Liver (tissue), 9 donors: ENCODE measurements around the gene ZNF488. TPM values are rescaled to one million over a fixed set of nuclear protein-coding genes. Genes with fewer than 3 reads are reported as not detected.

Experiments used
- DNase-seq: peaks from one replicate; pipeline ENCODE4 v3.0.0-alpha.2; 2017; ENCODE audit warnings: low spot score
- H3K27ac ChIP-seq, 2 donors: one replicate each; pipeline ENCODE4 v1.7.0; 2013; ENCODE audit warnings: inconsistent platforms in 2 of 2, low read length in 2 of 2, control low read depth in 1 of 2, low read depth in 1 of 2, mild to moderate bottlenecking in 1 of 2
- H3K27me3 ChIP-seq, 4 donors: one replicate each; pipeline versions ENCODE4 v1.6.1 to v1.7.0; 2013; ENCODE audit warnings: low read length in 3 of 4, inconsistent platforms in 1 of 4, mild to moderate bottlenecking in 1 of 4, moderate library complexity in 1 of 4; ENCODE audit not compliant: control insufficient read depth in 4 of 4, insufficient read depth in 4 of 4
- H3K36me3 ChIP-seq, 4 donors: one replicate each; pipeline versions ENCODE4 v1.6.1 to v1.7.0; 2013; ENCODE audit warnings: low read length in 3 of 4, mild to moderate bottlenecking in 3 of 4, low read depth in 1 of 4, moderate library complexity in 1 of 4; ENCODE audit not compliant: control insufficient read depth in 4 of 4, insufficient read depth in 3 of 4
- H3K4me1 ChIP-seq, 4 donors: one replicate each; pipeline versions ENCODE4 v1.6.1 to v1.7.0; 2013; ENCODE audit warnings: low read length in 3 of 4, mild to moderate bottlenecking in 3 of 4, moderate library complexity in 1 of 4; ENCODE audit not compliant: control insufficient read depth in 4 of 4, insufficient read depth in 4 of 4
- H3K4me3 ChIP-seq, 3 donors: one replicate each; pipeline versions ENCODE4 v1.6.1 to v1.7.0; 2013; ENCODE audit warnings: low read length in 3 of 3, control low read depth in 1 of 3, low read depth in 1 of 3, mild to moderate bottlenecking in 1 of 3
- H3K9ac ChIP-seq, 2 donors: one replicate each; pipeline ENCODE4 v1.7.0; 2013; ENCODE audit warnings: low read length in 2 of 2, mild to moderate bottlenecking in 2 of 2, moderate library complexity in 2 of 2, control low read depth in 1 of 2, low read depth in 1 of 2
- H3K9me3 ChIP-seq, 4 donors: one replicate each; pipeline versions ENCODE4 v1.6.1 to v1.7.0; 2013; ENCODE audit warnings: low read length in 3 of 4; ENCODE audit not compliant: control insufficient read depth in 4 of 4
- EGR1 ChIP-seq, 2 donors: IDR thresholded peaks; 2 replicates each; pipeline ENCODE4 v1.6.1; 2016 to 2018; ENCODE audit warnings: antibody characterized with exemption in 2 of 2, low read depth in 2 of 2
- FOXA1 ChIP-seq: IDR thresholded peaks from 2 replicates; pipeline ENCODE4 v1.6.1; 2016; ENCODE audit warnings: antibody characterized with exemption
- FOXA2 ChIP-seq: IDR thresholded peaks from 2 replicates; pipeline ENCODE4 v1.6.1; 2016; ENCODE audit warnings: antibody characterized with exemption
- GABPA ChIP-seq, 2 donors: IDR thresholded peaks in 1 of 2; conservative IDR thresholded peaks in 1 of 2; 2 replicates each; pipeline ENCODE4 v1.6.1; 2016; ENCODE audit warnings: antibody characterized with exemption in 2 of 2, mild to moderate bottlenecking in 1 of 2, moderate library complexity in 1 of 2
- HNF4A ChIP-seq, 2 donors: conservative IDR thresholded peaks; 2 replicates each; pipeline ENCODE4 v1.6.1; 2016; ENCODE audit warnings: antibody characterized with exemption in 2 of 2, mild to moderate bottlenecking in 2 of 2
- HNF4G ChIP-seq: IDR thresholded peaks from 2 replicates; pipeline ENCODE4 v1.6.1; 2016; ENCODE audit warnings: antibody characterized with exemption
- JUND ChIP-seq, 2 donors: IDR thresholded peaks; 2 replicates each; pipeline ENCODE4 v1.6.1; 2016; ENCODE audit warnings: antibody characterized with exemption in 2 of 2
- NR2F2 ChIP-seq: IDR thresholded peaks from 2 replicates; pipeline ENCODE4 v1.6.1; 2016; ENCODE audit warnings: antibody characterized with exemption
- RXRA ChIP-seq, 2 donors: IDR thresholded peaks; 2 replicates each; pipeline ENCODE4 v1.6.1; 2017 to 2018; ENCODE audit warnings: antibody characterized with exemption in 2 of 2, mild to moderate bottlenecking in 1 of 2
- SP1 ChIP-seq: IDR thresholded peaks from 2 replicates; pipeline ENCODE4 v1.6.1; 2018; ENCODE audit warnings: antibody characterized with exemption, mild to moderate bottlenecking
- YY1 ChIP-seq: IDR thresholded peaks from 2 replicates; pipeline ENCODE4 v1.6.1; 2016; ENCODE audit warnings: antibody characterized with exemption, mild to moderate bottlenecking
- WGBS: extraction: QIAGEN DNeasy Blood & Tissue Kit; methylation state at CpG from one replicate; pipeline ENCODE4 v1.1.7; 2013; 5-methylcytosine and 5-hydroxymethylcytosine counted together
- polyA plus RNA-seq, 2 donors: library from polyadenylated mRNA; stranded (reverse) in 1 of 2; unstranded in 1 of 2; fragments of 200-250 nt in 1 of 2; fragments of >200 nt in 1 of 2; fragmentation: Nextera tagmentation in 1 of 2; extraction: Ambion mirVana in 1 of 2; gene quantifications; one replicate each; pipeline versions ENCODE4 v1.2.1 to v1.2.3, GENCODE V29; 2013 to 2015
- total RNA-seq, 2 donors: library from RNA; depleted of rRNA; stranded (reverse); fragments of >200 nt; gene quantifications; one replicate each; pipeline ENCODE4 v1.2.3, GENCODE V29; 2014
- TF ChIP-seq, protein P1 (sequence below): IDR thresholded peaks from 2 replicates; pipeline ENCODE4 v1.6.1; 2016; ENCODE audit warnings: antibody characterized with exemption
- TF ChIP-seq, protein P2 (sequence below): fragments of 150-350 bp; IDR thresholded peaks from 2 replicates; pipeline ENCODE4 v1.5.1; 2017; ENCODE audit warnings: improper control_type of control experiment, low read depth, low read length; ENCODE audit not compliant: missing input control
- TF ChIP-seq, protein P3 (sequence below): IDR thresholded peaks from 2 replicates; pipeline ENCODE4 v1.6.1; 2016; ENCODE audit warnings: antibody characterized with exemption
- TF ChIP-seq, protein P4 (sequence below): IDR thresholded peaks from 2 replicates; pipeline ENCODE4 v1.6.1; 2016; ENCODE audit warnings: antibody characterized with exemption, mild to moderate bottlenecking
- donor health status: healthy.
- donor health status: healthy.
- donor health status: healthy.
- donor health status: healthy.
- donor health status: healthy.

ZNF488 gene
- total and polyA plus RNA-seq, 4 donors: 0.02 to 0.09 TPM; not detected in 2

DNA sequence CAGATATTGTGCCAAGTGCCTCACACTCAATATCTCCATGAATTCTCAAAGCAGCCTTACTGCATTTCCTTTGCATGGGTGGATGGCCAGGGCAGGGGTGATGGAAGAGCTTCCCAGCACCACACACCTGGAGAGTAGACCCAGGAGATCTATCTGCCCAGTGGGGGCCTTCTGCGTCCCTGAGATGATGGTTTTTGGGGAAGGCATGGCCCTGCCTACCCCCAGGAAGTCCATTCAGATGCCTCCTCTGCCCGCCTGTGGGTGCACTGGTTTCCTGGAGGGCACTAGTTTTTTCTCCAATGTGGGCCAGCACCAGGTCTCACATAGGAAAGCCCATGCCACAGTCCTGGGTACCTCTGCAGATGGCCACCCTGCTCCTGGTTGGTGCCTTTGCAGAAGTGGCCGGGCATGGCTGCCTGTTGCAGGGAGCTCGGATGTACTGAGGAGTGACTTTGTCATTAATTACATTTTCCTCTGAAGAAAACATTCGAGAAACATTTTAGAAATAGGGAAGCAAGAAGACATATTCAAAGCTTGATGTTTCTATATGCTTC is 28.2 kb upstream of the ZNF488 start:
- no peak for TF ChIP-seq HNF4G
- no peak for TF ChIP-seq HNF4A (conservative IDR thresholded peaks at IDR 0.05)
- no peak for TF ChIP-seq RXRA (IDR thresholded peaks at IDR 0.05)
- no peak for TF ChIP-seq FOXA1
- TF ChIP-seq, protein P1, sequence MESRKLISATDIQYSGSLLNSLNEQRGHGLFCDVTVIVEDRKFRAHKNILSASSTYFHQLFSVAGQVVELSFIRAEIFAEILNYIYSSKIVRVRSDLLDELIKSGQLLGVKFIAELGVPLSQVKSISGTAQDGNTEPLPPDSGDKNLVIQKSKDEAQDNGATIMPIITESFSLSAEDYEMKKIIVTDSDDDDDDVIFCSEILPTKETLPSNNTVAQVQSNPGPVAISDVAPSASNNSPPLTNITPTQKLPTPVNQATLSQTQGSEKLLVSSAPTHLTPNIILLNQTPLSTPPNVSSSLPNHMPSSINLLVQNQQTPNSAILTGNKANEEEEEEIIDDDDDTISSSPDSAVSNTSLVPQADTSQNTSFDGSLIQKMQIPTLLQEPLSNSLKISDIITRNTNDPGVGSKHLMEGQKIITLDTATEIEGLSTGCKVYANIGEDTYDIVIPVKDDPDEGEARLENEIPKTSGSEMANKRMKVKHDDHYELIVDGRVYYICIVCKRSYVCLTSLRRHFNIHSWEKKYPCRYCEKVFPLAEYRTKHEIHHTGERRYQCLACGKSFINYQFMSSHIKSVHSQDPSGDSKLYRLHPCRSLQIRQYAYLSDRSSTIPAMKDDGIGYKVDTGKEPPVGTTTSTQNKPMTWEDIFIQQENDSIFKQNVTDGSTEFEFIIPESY: no peak
- TF ChIP-seq, protein P2, sequence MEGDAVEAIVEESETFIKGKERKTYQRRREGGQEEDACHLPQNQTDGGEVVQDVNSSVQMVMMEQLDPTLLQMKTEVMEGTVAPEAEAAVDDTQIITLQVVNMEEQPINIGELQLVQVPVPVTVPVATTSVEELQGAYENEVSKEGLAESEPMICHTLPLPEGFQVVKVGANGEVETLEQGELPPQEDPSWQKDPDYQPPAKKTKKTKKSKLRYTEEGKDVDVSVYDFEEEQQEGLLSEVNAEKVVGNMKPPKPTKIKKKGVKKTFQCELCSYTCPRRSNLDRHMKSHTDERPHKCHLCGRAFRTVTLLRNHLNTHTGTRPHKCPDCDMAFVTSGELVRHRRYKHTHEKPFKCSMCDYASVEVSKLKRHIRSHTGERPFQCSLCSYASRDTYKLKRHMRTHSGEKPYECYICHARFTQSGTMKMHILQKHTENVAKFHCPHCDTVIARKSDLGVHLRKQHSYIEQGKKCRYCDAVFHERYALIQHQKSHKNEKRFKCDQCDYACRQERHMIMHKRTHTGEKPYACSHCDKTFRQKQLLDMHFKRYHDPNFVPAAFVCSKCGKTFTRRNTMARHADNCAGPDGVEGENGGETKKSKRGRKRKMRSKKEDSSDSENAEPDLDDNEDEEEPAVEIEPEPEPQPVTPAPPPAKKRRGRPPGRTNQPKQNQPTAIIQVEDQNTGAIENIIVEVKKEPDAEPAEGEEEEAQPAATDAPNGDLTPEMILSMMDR: no peak
- TF ChIP-seq, protein P3, sequence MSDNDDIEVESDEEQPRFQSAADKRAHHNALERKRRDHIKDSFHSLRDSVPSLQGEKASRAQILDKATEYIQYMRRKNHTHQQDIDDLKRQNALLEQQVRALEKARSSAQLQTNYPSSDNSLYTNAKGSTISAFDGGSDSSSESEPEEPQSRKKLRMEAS: no peak
- no peak for TF ChIP-seq YY1
- TF ChIP-seq FOXA2: no peak
- TF ChIP-seq GABPA (IDR thresholded peaks at IDR 0.05 in 1 of 2, conservative IDR thresholded peaks at IDR 0.05 in 1 of 2): no peak
- TF ChIP-seq NR2F2: no peak
- TF ChIP-seq SP1: no peak
- TF ChIP-seq EGR1 (IDR thresholded peaks at IDR 0.05; ENCODE audit: low read depth in 2 of 2): no peak
- TF ChIP-seq, protein P4, sequence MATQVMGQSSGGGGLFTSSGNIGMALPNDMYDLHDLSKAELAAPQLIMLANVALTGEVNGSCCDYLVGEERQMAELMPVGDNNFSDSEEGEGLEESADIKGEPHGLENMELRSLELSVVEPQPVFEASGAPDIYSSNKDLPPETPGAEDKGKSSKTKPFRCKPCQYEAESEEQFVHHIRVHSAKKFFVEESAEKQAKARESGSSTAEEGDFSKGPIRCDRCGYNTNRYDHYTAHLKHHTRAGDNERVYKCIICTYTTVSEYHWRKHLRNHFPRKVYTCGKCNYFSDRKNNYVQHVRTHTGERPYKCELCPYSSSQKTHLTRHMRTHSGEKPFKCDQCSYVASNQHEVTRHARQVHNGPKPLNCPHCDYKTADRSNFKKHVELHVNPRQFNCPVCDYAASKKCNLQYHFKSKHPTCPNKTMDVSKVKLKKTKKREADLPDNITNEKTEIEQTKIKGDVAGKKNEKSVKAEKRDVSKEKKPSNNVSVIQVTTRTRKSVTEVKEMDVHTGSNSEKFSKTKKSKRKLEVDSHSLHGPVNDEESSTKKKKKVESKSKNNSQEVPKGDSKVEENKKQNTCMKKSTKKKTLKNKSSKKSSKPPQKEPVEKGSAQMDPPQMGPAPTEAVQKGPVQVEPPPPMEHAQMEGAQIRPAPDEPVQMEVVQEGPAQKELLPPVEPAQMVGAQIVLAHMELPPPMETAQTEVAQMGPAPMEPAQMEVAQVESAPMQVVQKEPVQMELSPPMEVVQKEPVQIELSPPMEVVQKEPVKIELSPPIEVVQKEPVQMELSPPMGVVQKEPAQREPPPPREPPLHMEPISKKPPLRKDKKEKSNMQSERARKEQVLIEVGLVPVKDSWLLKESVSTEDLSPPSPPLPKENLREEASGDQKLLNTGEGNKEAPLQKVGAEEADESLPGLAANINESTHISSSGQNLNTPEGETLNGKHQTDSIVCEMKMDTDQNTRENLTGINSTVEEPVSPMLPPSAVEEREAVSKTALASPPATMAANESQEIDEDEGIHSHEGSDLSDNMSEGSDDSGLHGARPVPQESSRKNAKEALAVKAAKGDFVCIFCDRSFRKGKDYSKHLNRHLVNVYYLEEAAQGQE: no peak
- no peak for DNase-seq
- 88% methylated on average over 5 of the region's 5 CpGs for WGBS

DNA sequence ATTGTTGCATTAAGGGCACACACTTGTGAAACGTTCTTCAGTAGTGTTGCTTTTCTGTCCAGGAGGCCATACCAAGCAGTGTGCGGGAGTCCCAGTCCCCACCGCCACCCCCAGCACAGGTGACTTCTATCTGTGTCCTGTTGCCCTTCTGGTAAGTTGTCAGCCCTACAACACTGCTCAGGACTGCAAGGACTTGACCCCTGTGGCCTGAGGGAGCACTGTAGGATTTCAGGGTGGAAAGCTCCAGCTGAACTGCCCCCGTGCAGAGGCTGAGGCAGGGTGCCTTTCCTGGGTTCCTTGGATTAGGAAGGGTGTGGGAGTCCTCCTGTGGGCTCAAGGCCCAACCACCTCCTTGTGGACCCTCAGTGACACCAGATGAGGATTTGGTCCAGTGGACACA is 26.8 kb upstream of the ZNF488 start:
- Histone ChIP-seq H3K36me3 (no peaks in the 10 kb centered on the region), H3K9ac (no peak overlapping the region), H3K27ac (no peak overlapping the region), H3K27me3 (peaks cover 0 to 8% (median 0%) of the 10 kb centered on the region in 4 donors), H3K4me1 (no peaks in the 10 kb centered on the region), H3K9me3 (no peaks in the 10 kb centered on the region), H3K4me3 (no peak overlapping the region)
- TF ChIP-seq HNF4G (no peak), RXRA (IDR thresholded peaks at IDR 0.05) (no peak), FOXA2 (no peak), SP1 (no peak), JUND (IDR thresholded peaks at IDR 0.05) (no peak)
- peak; percentile 27 for DNase-seq
- 85% methylated on average over 4 of the region's 4 CpGs for WGBS

More for the DNA sequence above, 28.2 kb upstream of the ZNF488 start:
- Histone ChIP-seq H3K4me1 (no peaks in the 10 kb centered on the region), H3K27ac (no peak overlapping the region), H3K36me3 (no peaks in the 10 kb centered on the region), H3K9me3 (no peaks in the 10 kb centered on the region), H3K4me3 (no peak overlapping the region), H3K9ac (no peak overlapping the region), H3K27me3 (peaks cover 0 to 8% (median 0%) of the 10 kb centered on the region in 4 donors)
